NCI-H69 (cell line): ENCODE data around the gene PTPRB.
A peak's percentile ranks its signal among the peaks of the same experiment; 100 is the strongest.

Experiments used
- DNase-seq: peaks from one replicate; lab custom pipeline; 2025; lab: John Stamatoyannopoulos, UW

Gene PTPRB

DNA sequence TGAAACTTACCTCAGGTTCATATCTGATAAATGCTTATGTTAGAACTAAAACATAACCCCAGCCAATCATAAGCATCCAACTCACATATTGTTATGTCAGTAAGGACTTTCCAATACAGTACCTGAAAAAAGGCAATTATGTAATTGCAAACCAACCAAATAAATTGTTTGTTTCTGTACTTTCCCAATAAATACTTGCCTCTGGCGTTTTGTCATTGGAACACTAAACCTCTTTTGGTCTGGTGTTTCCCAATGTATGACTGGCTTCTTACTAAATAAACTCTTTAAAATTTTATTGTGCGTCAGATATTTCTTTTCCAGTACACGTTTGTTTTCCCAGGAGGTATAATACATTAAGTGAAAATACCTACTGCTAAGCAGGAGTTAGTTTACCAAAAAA, 6.7 kb upstream of the PTPRB start:
- no peak for DNase-seq

DNA sequence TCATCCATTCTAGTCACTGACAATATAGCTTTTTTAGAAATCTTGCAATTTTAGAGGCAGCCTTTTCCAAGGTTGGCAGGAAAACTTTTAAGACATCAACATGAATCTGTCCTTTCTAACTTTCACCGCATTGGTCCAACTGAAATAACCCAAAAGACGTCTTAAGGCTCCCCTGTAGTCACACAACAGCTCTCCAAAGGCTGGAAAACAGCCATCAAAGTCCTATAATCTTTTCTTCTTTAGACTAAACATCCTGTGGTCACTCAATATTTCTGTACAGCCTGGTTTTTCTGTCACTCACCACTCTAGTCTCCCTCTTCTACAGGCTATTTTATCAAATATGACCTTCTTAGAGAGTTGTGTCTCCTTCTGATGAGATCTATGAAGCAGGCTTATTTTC, 4.5 kb upstream of the PTPRB start:
- DNase-seq: no peak

GRCh38 chr12:70640901-70641300, 3.7 kb upstream of the PTPRB start:
- peak; percentile 2 for DNase-seq

DNA sequence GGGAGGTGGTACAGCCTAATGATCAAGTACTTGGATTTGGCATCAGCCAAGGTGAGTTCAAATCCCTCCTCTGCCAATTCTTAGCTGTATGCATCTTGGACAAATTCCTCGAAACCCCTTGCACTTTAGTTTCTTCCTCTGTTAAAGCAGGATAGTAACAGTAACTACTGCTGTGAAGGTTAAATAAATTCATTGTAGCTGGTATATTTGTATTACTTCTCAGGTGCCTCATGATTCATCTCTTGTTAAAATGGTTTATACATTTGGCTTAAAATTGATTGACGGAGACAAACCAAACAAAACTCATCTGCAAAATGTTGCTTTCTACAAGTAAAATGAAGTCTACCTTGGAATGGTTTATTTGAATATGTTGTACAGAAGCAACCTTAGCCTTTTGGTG, 2.3 kb upstream of the PTPRB start:
- no peak for DNase-seq

DNA sequence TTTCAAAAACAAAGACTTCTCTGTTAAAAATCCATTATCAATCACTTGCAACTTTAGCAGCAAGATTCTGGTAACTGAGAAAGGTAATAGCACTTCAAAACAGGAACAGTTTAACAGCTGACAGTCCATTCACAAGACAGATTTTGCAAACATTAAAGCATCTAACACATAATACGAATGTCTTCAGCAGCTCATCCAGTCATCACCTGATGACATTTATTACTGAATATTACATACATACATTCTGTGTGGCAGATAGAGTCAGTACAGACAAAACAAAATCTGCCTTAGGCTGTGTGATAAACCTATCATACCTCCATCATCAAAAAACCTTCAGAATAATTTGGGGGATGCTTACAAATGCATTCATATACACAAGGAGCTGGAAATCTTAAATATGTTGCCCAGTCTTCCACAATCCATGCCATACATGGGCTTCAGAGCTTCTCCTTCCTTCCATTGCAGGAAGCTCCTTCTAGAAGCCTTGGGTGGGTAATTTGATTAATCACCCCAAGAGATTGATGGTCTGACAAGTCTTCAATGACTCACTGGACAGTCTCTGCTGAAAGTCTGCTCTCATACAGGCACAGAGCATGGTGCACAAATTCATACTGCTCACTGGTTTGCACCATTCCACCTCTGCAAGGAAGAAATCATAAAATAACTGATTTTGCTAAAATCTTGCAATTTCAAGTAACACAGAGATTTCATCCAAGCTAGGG, 1.6 kb upstream of the PTPRB start:
- no peak for DNase-seq

- no peak for DNase-seq
Measured at GRCh38 chr12:70635755-70636154, 1.5 kb downstream of the PTPRB start.

GRCh38 chr12:70628701-70629480, 8.3 kb downstream of the PTPRB start:
- no peak for DNase-seq

GRCh38 chr12:70627677-70628076, 9.6 kb downstream of the PTPRB start:
- DNase-seq: no peak

- DNase-seq: no peak
Measured at GRCh38 chr12:70626180-70626579, 11.0 kb downstream of the PTPRB start.

GRCh38 chr12:70619471-70620152, 17.6 kb downstream of the PTPRB start:
- no peak for DNase-seq

GRCh38 chr12:70618371-70618770, 18.9 kb downstream of the PTPRB start:
- no peak for DNase-seq

- DNase-seq: no peak
Measured at GRCh38 chr12:70617450-70617849, 19.8 kb downstream of the PTPRB start.

GRCh38 chr12:70615174-70615866, 21.9 kb downstream of the PTPRB start:
- DNase-seq: no peak

DNA sequence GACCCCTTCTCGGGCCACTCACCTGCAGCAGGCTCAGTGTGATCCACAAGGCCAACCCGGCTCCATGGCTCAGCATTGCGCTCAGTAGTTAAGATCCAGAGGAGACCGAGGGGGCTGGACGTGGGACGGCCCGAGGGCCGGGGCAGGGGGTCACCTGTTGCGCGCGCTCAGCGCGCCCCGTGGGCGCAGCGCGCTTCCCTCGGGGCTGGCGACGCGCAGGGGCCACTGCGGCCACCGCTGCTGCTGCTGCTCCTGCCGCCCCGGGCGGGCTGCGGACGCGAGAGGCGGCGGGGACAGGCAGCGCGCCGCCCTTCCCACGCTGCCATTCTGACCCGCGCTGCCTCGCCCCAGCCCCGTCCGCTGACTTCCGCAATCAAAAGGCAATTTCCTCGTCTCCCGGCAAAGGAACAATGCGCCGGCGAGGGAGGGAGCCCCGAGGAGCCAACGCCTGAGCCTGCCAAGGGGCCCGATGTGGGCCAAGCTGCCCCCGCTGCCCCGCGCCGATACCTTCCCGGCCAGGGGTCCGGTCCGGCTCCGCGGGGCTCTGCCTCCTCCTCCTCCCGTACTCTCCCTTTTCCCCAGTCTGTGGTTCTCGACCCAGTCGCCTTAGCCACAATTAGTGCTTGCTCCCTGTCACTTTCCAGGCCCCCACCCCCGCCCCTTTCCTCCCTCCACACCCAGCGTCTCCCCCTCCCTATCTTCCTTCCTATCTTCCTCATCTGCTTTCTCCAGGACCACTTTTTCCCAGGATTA, 27.3 kb downstream of the PTPRB start:
- peak; percentile 67 for DNase-seq

DNA sequence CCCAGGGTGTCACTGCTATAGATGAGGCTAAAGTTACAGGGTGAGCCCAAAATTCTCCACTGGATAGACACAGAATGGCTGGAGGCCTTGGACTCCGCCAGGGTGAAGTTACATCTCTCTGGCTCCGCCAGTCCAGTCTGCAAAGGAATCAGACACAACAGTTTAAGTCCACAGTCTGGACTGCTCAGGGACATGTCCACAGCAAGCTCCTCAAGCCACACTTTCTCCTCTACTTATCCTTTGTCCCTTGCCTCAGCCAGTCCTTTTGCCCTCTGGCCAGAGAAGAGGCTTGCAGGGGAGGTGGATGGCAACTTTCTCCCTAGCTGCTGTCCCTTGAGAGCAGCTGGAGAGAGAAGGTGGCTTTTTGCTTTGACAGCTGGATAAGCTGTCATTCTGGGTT, 28.0 kb downstream of the PTPRB start:
- DNase-seq: no peak

GRCh38 chr12:70608184-70608583, 29.0 kb downstream of the PTPRB start:
- no peak for DNase-seq

DNA sequence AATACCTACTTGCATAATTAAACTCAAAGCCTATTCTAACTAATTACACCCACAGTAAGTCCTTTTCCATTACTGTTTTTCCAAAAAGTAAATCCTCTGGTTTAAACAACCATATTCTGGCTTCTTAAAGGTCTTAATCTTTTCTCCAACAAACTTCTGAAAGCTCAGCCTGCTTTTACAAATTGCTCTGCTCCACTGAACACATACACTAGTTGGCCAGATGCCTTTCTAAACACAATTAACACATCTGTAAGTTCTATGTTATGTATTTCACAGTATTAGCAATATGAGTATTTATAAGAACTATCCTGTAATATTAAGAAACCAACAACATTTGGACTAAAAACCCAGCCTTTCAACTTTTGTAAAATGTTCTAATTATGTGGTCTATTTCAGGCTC, 30.1 kb downstream of the PTPRB start:
- no peak for DNase-seq

- no peak for DNase-seq
Measured at GRCh38 chr12:70605976-70606375, 31.3 kb downstream of the PTPRB start.

- no peak for DNase-seq
Measured at GRCh38 chr12:70604662-70605061, 32.6 kb downstream of the PTPRB start.

DNA sequence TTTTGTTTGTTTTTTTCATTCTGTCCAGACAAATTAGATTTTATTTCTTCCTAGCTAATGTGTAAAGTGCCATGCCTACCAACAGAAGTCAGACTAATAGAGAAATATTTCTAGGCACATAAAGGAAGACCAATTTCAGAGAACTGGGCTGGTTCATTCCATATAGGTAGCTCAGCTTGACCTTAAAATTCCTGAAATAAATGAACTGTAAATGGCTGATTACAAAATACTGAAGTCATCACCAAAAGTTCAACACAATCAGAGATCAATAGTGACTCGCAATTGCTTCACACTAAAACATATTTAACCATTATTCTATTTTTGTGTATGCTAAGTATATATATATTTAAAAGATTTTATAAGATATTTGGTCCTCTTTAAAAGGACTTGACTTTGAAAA, 34.2 kb downstream of the PTPRB start:
- no peak for DNase-seq

DNA sequence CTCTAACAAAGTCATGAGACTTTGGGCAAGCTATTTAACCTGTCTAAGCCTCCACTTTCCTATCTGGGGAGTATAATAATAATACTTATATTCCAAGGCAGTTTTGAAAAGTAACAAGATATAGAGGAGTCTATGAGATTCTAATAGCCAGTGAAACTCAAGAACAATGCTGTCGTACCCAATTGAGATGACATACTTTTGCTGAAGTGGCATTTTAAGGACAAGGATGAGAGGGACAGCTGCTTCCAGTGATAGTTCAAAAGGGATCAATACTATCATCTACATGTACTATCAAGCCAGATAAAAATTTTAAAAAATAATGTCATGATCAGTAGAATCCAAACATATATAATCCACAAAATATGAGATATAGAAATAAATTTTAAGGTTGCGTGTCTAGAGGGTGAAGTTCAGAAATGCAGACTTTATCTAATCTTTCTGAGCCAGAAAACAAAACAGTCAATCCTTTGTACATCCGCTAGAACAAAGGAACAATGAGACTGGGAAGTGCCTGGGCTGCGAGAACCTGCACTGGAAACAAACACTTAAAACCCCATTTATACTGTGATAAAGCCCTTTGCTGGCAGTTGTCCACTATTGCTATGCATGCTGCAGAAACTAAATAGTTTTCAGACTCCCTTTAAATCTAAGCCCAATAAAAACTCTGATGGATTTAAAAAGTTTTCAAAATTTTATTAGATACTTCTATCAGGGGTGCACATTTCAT, 38.6 kb downstream of the PTPRB start:
- DNase-seq: peak; percentile 12
